BJ (cell line): ENCODE results near the gene MTO1. TPM values are rescaled to one million over a fixed set of nuclear protein-coding genes. Genes with fewer than 3 reads are reported as not detected.

Experiments
- CTCF ChIA-PET: fragments of 350-600 bp; formaldehyde crosslinking; extraction: SDS; loops from one replicate; lab custom pipeline; 2021; ENCODE audit warnings: antibody characterized with exemption, inconsistent platforms; lab: Yijun Ruan, JAX
- POLR2A ChIA-PET: fragments of 300-600 bp; sonication (Branson Sonifier 250); formaldehyde crosslinking; extraction: SDS; loops from one replicate; lab custom pipeline; 2021; ENCODE audit warnings: antibody characterized with exemption; lab: Charles Lee
- DNase-seq: peaks from one replicate; pipeline ENCODE4 v3.0.0-alpha.2; 2011; ENCODE audit warnings: low read depth
- H3K27me3 ChIP-seq: 2 replicates; pipeline ENCODE4 v1.6.0; 2011; ENCODE audit warnings: low read length; ENCODE audit not compliant: control insufficient read depth, insufficient read depth
- H3K36me3 ChIP-seq: 2 replicates; pipeline ENCODE4 v1.5.1; 2011; ENCODE audit warnings: low read length; ENCODE audit not compliant: control insufficient read depth, insufficient read depth
- H3K4me3 ChIP-seq: 2 replicates; pipeline ENCODE4 v1.5.1; 2011; ENCODE audit warnings: low read depth, mild to moderate bottlenecking, control low read depth, low read length
- CTCF ChIP-seq: IDR thresholded peaks from 2 replicates; pipeline ENCODE4 v1.5.1; 2011; ENCODE audit warnings: low read depth, mild to moderate bottlenecking, control low read depth, inconsistent platforms, low read length, moderate library complexity; ENCODE audit not compliant: insufficient read depth
- polyA plus RNA-seq: library from polyadenylated mRNA; depleted of rRNA; stranded (reverse); fragments of >200 nt; gene quantifications from 2 replicates; pipeline ENCODE4 v1.2.3, GENCODE V29; 2011

MTO1 gene
- polyA plus RNA-seq, 1 experiment, result 17.7 TPM

DNA sequence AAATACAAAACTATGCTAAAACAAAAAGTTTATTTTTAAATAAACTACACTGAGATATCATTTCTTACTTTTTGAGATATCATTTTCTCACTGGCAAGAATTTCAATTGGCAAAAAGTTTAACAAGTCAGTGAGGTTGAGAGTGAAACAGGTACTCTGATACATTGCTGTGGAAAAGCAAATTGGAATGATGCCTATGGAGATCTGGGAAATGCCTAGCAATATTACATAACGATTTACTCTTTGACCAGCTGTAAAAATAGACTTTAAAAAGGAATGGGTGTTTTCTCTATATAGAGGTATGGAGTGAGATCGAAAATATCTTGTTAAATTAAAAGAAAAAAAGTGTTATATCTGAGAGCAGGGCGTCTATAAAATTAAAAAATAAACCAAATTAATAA is 26.3 kb upstream of the MTO1 start:
- Histone ChIP-seq H3K27me3 (no peaks in the 10 kb centered on the region), H3K4me3 (no peak overlapping the region), H3K36me3 (peaks cover 3% of the 10 kb centered on the region)
- ChIA-PET CTCF (interaction anchor here (0.7 kb wide), 1 partner anchor 12 kb away, joined by 3 read pairs; no protein-coding TSS in a partner anchor), POLR2A (interaction anchor here (1.1 kb wide), 1 partner anchor 16 kb away, joined by 3 read pairs; no protein-coding TSS in a partner anchor)
- TF ChIP-seq CTCF, result no peak
- DNase-seq, result no peak

DNA sequence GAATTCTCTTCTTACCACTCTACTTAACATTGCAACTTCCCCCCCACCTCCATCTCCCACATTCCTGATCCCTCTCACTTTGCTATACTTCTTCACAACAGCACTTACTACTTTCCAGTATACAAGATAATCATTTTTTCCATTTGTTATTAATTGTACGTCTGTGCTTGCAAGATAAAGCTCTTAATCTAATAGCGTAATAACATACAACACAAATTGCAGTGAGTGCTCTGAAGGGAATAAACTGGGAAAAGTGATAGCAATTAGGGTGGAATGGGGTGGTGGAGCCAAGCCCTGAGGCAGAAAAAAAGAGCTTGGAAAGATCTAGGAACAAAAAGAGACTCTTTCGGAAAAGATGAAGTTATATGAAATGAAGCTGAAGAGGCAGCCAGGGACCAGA is 18.0 kb upstream of the MTO1 start:
- no peak for TF ChIP-seq CTCF
- no peak for DNase-seq
- H3K27me3 ChIP-seq, result no peaks in the 10 kb centered on the region
- ChIA-PET POLR2A (interaction anchor here (0.5 to 0.6 kb wide), 2 partner anchors 17 to 210 kb away, joined by 4 to 6 read pairs; partner anchors contain the start of gene SLC17A5), CTCF (no interaction called here)
- H3K36me3 ChIP-seq, result peaks cover 4% of the 10 kb centered on the region
- H3K4me3 ChIP-seq, result no peak overlapping the region

DNA sequence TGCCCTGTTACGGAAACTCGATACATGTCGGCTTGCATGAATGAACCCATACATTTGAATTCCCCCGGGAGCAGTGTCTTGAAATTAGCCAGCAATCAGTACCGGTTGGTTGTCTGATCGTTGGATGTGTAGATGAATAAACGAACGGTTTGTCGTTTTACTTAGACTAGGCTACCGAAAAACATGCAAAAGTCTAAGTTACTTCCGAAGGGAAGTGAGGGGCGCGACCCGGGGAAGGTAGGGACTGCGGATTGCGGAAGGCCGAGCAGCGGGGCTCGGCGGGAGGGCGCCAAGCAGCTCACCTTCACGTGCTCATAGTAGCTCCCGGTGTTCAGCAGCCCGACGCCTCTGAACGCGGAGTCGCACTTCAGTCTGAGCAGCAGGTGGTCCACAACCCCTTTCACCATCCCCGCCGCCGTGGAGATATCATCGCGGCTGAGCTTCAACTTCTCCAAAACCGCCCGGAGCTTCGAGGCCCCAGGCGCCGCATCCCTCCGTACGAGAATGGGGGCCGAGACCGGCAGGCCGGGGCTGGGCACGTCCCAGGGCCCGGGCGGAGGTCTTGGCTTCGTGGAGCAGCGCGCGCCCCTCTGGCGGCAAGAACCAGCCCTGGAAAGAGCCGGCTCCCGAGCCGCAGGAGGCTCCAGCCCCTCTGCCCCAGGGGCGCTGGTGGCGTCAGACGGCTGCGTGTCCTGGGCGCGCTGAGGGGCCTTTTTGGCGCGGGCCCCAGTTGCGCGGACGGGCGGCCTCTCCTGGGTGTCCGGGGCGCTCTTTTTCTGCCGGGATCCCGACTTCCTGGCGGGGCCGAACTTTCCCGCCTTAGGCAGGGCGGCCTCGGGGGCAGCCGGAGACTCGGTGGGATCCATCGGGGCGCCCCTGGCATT is 10.1 kb upstream of the MTO1 start:
- Histone ChIP-seq H3K27me3 (no peaks in the 10 kb centered on the region), H3K36me3 (no peaks in the 10 kb centered on the region), H3K4me3 (peak overlapping the region; percentile 64)
- no peak for TF ChIP-seq CTCF
- DNase-seq, result no peak
- CTCF ChIA-PET, result interaction anchor here (0.6 to 1.7 kb wide), 2 partner anchors 47 to 63 kb away, joined by 4 read pairs; no protein-coding TSS in a partner anchor
- POLR2A ChIA-PET, result interaction anchor here (0.6 to 1.3 kb wide), 3 partner anchors 10 to 53 kb away, joined by 3 to 5 read pairs (median 4); partner anchors contain the start of gene MTO1

DNA sequence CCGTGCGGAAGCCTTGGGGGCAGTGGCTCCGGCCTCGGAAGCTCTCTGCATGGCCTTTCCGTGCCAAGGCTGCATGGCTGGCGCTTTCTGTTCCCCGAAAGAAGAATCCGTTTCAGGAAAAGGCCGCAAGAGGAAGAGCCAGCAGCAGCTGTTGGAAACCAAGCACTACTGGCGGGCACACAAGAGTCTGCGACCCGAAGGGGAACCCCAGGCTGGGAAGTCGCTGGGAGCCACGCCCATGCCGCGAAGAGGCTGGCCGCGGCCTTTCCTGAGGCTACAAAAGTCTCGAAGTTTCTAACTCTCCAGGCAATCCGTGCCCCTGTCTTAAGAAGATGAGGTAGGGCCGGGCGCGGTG is 9.5 kb upstream of the MTO1 start, which contains the start of gene CGAS:
TSS of gene CGAS (minus strand) at position 191 of the 355 bp plus-strand sequence. CDS start at position 75, 116 bp downstream.
- TF ChIP-seq CTCF, result no peak
- Histone ChIP-seq H3K36me3 (no peaks in the 10 kb centered on the region), H3K27me3 (no peaks in the 10 kb centered on the region), H3K4me3 (peak within 1 kb of the TSS; percentile 64)
- peak; percentile 25 for DNase-seq
- CTCF ChIA-PET, result interaction anchor here (0.5 to 1.7 kb wide), 3 partner anchors 46 to 95 kb away, joined by 3 to 4 read pairs (median 4); no protein-coding TSS in a partner anchor
- POLR2A ChIA-PET, result interaction anchor here (1.3 kb wide), 1 partner anchor 10 kb away, joined by 5 read pairs; the partner anchor contains the start of gene MTO1
